ENCODE results near the gene ZNF165.

GRCh38 chr6:28117386-28118050 is 37.1 kb downstream of the ZNF165 start:
- TF ChIP-seq CTCF (IDR thresholded peaks at IDR 0.05) (no peak), POLR2A (IDR thresholded peaks at IDR 0.05) (no peak), POLR2AphosphoS5 (IDR thresholded peaks at IDR 0.05) (no peak)

All from breast epithelium (tissue), 3 donors.